Suprapubic skin (tissue), 3 donors: ENCODE data around the gene HCRT.

Source experiments
- POLR2AphosphoS5 ChIP-seq, 3 donors: sonication (generic); formaldehyde crosslinking; IDR thresholded peaks; one replicate each; pipeline ENCODE4 v1.6.1; 2017; ENCODE audit warnings: antibody characterized with exemption in 3 of 3
- TF ChIP-seq, protein P1 (sequence below), 2 donors: fragments of 200-600 bp in 1 of 2; fragments of 450-650 bp in 1 of 2; sonication (generic) in 1 of 2; IDR thresholded peaks; one replicate each; pipeline ENCODE4 v1.5.1; 2016 to 2019; ENCODE audit warnings: antibody characterized with exemption in 2 of 2, mild to moderate bottlenecking in 1 of 2, moderate library complexity in 1 of 2

DNA sequence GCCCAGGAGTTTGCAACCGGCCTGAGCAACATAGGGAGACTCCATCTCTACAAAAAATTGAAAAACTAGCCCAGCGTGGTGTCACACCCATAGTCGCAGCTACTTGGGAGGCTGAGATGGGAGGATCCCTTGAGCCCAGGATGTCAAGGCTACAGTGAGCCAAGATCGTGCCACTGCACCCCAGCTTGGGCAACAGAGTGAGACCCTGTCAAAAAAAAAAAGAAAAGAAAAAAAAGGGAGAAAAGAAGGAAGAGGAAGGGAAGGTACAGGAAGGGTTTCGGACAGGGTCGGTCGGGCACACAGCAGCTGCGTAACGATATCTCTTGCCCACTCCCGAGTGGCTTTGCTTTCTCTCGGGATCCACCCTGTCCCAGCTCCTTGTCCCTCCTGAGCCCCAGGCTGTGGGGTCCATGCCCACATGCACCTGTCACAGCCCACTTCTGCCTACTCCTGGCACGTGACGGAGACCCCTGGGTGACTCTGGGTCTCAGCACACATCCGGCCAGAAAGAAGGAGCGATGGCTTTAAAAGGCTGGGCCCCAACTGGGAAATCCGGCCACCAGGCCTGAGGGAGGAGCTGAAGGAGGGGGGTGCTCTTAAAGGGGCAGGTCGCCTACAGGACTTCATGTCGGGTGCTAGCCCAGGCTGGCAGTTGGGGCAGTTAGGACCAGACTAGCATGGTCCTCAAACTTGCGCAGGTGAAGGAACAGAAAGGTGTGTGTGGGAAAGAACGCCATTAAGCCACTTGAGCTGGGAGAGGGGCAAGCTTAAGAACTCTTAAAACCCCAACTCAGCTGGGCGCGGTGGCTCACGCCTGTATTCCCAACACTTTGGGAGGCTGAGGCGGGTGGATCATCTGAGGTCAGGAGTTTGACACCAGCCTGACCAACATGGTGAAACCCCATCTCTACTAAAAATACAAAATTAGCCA is 9.0 kb upstream of the HCRT start, which contains the start of gene GHDC:
- TF ChIP-seq, protein P1, sequence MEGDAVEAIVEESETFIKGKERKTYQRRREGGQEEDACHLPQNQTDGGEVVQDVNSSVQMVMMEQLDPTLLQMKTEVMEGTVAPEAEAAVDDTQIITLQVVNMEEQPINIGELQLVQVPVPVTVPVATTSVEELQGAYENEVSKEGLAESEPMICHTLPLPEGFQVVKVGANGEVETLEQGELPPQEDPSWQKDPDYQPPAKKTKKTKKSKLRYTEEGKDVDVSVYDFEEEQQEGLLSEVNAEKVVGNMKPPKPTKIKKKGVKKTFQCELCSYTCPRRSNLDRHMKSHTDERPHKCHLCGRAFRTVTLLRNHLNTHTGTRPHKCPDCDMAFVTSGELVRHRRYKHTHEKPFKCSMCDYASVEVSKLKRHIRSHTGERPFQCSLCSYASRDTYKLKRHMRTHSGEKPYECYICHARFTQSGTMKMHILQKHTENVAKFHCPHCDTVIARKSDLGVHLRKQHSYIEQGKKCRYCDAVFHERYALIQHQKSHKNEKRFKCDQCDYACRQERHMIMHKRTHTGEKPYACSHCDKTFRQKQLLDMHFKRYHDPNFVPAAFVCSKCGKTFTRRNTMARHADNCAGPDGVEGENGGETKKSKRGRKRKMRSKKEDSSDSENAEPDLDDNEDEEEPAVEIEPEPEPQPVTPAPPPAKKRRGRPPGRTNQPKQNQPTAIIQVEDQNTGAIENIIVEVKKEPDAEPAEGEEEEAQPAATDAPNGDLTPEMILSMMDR (IDR thresholded peaks at IDR 0.05), result no peak
- no peak for TF ChIP-seq POLR2AphosphoS5 (IDR thresholded peaks at IDR 0.05)
